ENCODE results near the gene RPL36AL.

Gene RPL36AL

GRCh38 chr14:49578141-49578540 lies 42.3 kb downstream of the RPL36AL start:
- H3K4me1 ChIP-seq (ENCODE audit: control insufficient read depth, insufficient read depth, low read length, unreplicated experiment), result peaks cover 3% of the 10 kb centered on the region
- H2AFZ ChIP-seq (ENCODE audit: low read length, unreplicated experiment), result no peak overlapping the region
- H3K27me3 ChIP-seq (ENCODE audit: insufficient read depth, low read length), result no peaks in the 10 kb centered on the region
- H3K27ac ChIP-seq (ENCODE audit: low read depth, low read length), result no peak overlapping the region
- H3K79me2 ChIP-seq (ENCODE audit: control insufficient read depth, insufficient read depth, low read length, unreplicated experiment), result peaks cover 31% of the 10 kb centered on the region
- H3K4me3 ChIP-seq (ENCODE audit: low read depth, low read length), result no peak overlapping the region
- peaks cover 26% of the 10 kb centered on the region for H3K36me3 ChIP-seq (ENCODE audit: insufficient read depth, low read length)

GRCh38 chr14:49574038-49574437 lies 46.4 kb downstream of the RPL36AL start:
- Histone ChIP-seq H3K36me3 (ENCODE audit: insufficient read depth, low read length) (peaks cover 14% of the 10 kb centered on the region), H2AFZ (ENCODE audit: low read length, unreplicated experiment) (no peak overlapping the region), H3K27me3 (ENCODE audit: insufficient read depth, low read length) (no peaks in the 10 kb centered on the region), H3K27ac (ENCODE audit: low read depth, low read length) (no peak overlapping the region), H3K79me2 (ENCODE audit: control insufficient read depth, insufficient read depth, low read length, unreplicated experiment) (peaks cover 3% of the 10 kb centered on the region), H3K4me3 (ENCODE audit: low read depth, low read length) (no peak overlapping the region), H3K4me1 (ENCODE audit: control insufficient read depth, insufficient read depth, low read length, unreplicated experiment) (no peaks in the 10 kb centered on the region)

GRCh38 chr14:49569281-49569680 lies 51.1 kb downstream of the RPL36AL start:
- Histone ChIP-seq H3K27ac (ENCODE audit: low read depth, low read length) (no peak overlapping the region), H3K36me3 (ENCODE audit: insufficient read depth, low read length) (peaks cover 11% of the 10 kb centered on the region), H3K27me3 (ENCODE audit: insufficient read depth, low read length) (no peaks in the 10 kb centered on the region), H3K79me2 (ENCODE audit: control insufficient read depth, insufficient read depth, low read length, unreplicated experiment) (no peaks in the 10 kb centered on the region), H3K4me1 (ENCODE audit: control insufficient read depth, insufficient read depth, low read length, unreplicated experiment) (no peaks in the 10 kb centered on the region), H3K4me3 (ENCODE audit: low read depth, low read length) (no peak overlapping the region), H2AFZ (ENCODE audit: low read length, unreplicated experiment) (no peak overlapping the region)

All from ACC112 (cell line).